Stimulated activated CD4-positive, alpha-beta T cell treated with anti-CD3 and anti-CD28 coated beads, Interleukin-2, amount 100 ng/mL, for 4 hours (primary cell): ENCODE results near the gene CRPPA.
A peak's percentile ranks its signal among the peaks of the same experiment; 100 is the strongest.
"Not testable (repeated sequence)": the region's sequence is repeated elsewhere in the genome, so short reads cannot be mapped to it uniquely, and the experiment has no call there.

Experiments used
- DNase-seq: peaks from one replicate; pipeline ENCODE4 v3.0.0-alpha.2; 2020; ENCODE audit warnings: low read depth

Gene CRPPA

GRCh38 chr7:16421333-16422102 is at the start of gene CRPPA:
Gene CRPPA (minus strand): TSS chr7:16421538. CDS start chr7:16421322, 216 bp downstream.
- DNase-seq: peak; percentile 8

- DNase-seq: no peak
Measured at GRCh38 chr7:16465469-16466361, 44.4 kb upstream of the CRPPA start, which contains the start of gene SOSTDC1. Gene SOSTDC1 (minus strand): TSS chr7:16465738. CDS start chr7:16465668, 70 bp downstream.

GRCh38 chr7:16463949-16464715 is 42.8 kb upstream of the CRPPA start:
- DNase-seq: no peak

GRCh38 chr7:16463520-16463919 is 42.2 kb upstream of the CRPPA start:
- no peak for DNase-seq

- DNase-seq: no peak
Measured at GRCh38 chr7:16462431-16462889, 41.1 kb upstream of the CRPPA start.

GRCh38 chr7:16460789-16461493 is 39.6 kb upstream of the CRPPA start:
- DNase-seq: no peak

- not testable (repeated sequence) for DNase-seq
Measured at GRCh38 chr7:16456303-16456702, 35.0 kb upstream of the CRPPA start.

- no peak for DNase-seq
Measured at GRCh38 chr7:16455591-16455990, 34.3 kb upstream of the CRPPA start.

GRCh38 chr7:16450366-16450765 is 29.0 kb upstream of the CRPPA start:
- DNase-seq: no peak

GRCh38 chr7:16447876-16448275 is 26.5 kb upstream of the CRPPA start:
- DNase-seq: no peak

GRCh38 chr7:16446508-16446907 is 25.2 kb upstream of the CRPPA start:
- DNase-seq: no peak

GRCh38 chr7:16443871-16444270 is 22.5 kb upstream of the CRPPA start:
- DNase-seq: not testable (repeated sequence)

GRCh38 chr7:16438988-16439387 is 17.6 kb upstream of the CRPPA start:
- no peak for DNase-seq

GRCh38 chr7:16436306-16436705 is 15.0 kb upstream of the CRPPA start:
- DNase-seq: no peak

GRCh38 chr7:16433568-16434122 is 12.3 kb upstream of the CRPPA start:
- no peak for DNase-seq

GRCh38 chr7:16432425-16432731 is 11.0 kb upstream of the CRPPA start:
- no peak for DNase-seq

- DNase-seq: peak; percentile 9
Measured at GRCh38 chr7:16431646-16432424, 10.5 kb upstream of the CRPPA start.

GRCh38 chr7:16430133-16430532 is 8.8 kb upstream of the CRPPA start:
- no peak for DNase-seq

GRCh38 chr7:16428672-16429071 is 7.3 kb upstream of the CRPPA start:
- DNase-seq: no peak

GRCh38 chr7:16428182-16428581 is 6.8 kb upstream of the CRPPA start:
- no peak for DNase-seq

GRCh38 chr7:16423761-16424160 is 2.4 kb upstream of the CRPPA start:
- DNase-seq: no peak
